Measurements from ENCODE around the gene KLHL24. TPM values are rescaled to one million over a fixed set of nuclear protein-coding genes. Genes with fewer than 3 reads are reported as not detected.
A peak's percentile ranks its signal among the peaks of the same experiment; 100 is the strongest.

Gene KLHL24
- total RNA-seq, 1 experiment from 2014 or later = 17.7 TPM

DNA sequence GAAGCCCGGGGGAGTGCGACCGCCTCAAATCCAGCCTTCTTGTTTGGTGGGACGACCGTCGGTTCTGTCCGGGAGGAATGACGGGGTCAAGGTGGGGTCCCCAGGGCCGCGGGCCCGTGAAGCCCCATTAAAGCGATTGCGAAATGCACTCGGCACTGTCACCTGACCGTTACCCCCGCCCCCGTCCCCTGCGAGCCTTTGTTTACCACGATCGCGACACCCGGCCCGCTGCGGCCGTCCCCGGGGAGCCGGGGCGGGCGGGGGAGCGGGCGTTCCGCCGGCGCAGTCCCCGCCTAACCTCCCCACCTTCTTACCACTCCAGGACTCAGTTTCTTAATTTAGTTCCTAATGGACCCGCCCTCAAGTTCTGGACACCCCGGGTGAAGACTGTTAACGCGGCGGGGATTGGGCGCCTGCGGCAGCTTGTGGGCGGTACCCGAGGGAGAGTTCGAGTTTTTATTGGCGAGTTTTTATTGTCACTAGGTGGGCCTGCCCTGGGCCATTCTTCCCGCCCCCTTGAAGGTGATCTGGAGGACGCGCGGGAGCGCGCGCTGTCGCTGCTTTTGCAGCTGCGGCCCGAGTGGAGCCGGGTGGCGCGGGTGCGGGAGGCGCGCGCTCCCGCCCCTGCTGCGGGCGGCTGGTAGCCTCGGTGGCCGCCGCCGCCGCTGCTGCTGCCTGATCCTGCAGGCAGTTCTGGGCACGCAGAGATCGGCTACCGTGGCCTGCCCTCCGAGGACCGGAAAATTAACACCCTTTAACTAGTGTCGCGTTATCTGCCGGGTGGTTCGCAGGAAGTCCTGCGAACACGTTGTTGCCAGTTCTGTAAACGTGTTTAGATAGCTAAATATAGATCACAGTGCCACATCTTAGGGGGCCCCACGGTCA is 1.0 kb downstream of the KLHL24 start:
- H2BK20ac ChIP-seq (ENCODE audit: low read depth, low read length, poor library complexity, severe bottlenecking) = no peak overlapping the region
- H3K18ac ChIP-seq (ENCODE audit: insufficient read length, low read depth, low read length) = no peak overlapping the region
- Mint-ChIP-seq H3K9me3 (no peaks in the 10 kb centered on the region), H3K4me1 (peaks cover 6 to 8% of the 10 kb centered on the region in 2 experiments; a peak in 3 of 4 replicates), H3K4me3 (peak overlapping the region; percentile 85 to 89), H3K36me3 (ENCODE audit: insufficient read depth in 1 of 3, low read depth in 3 of 3) (peaks cover 0 to 8% (median 0%) of the 10 kb centered on the region in 3 experiments; a peak in 2 of 7 replicates), H3K27me3 (ENCODE audit: low read depth) (no peaks in the 10 kb centered on the region), H3K27ac (peak overlapping the region; percentile 89 to 95 (median 93); a peak in 6 of 7 replicates)
- no peak overlapping the region for H3T11ph ChIP-seq (ENCODE audit: low read length)
- H3K4ac ChIP-seq (ENCODE audit: low read depth, low read length) = no peak overlapping the region
- no peaks in the 10 kb centered on the region for H3K79me1 ChIP-seq (ENCODE audit: insufficient read depth, low read depth, low read length, poor library complexity, severe bottlenecking)
- H3K79me2 ChIP-seq (ENCODE audit: insufficient read depth, low read length) = no peaks in the 10 kb centered on the region; the same call in 1 of the 2 replicates
- no peaks in the 10 kb centered on the region for H3K27me3 ChIP-seq (ENCODE audit: insufficient read depth, low read length)
- H3K9ac ChIP-seq (ENCODE audit: extremely low read depth, insufficient read length, low read length) = peak overlapping the region; percentile 92
- no peak overlapping the region for H2BK15ac ChIP-seq (ENCODE audit: low read depth, low read length)
- no peak overlapping the region for H3K27ac ChIP-seq (ENCODE audit: insufficient read length, low read depth, low read length)
- no peak overlapping the region for H3K23ac ChIP-seq (ENCODE audit: insufficient read length, low read depth, low read length)
- no CpG with 5 or more reads among the region's 84 CpGs for WGBS (ENCODE audit: extremely low coverage, insufficient read length, low lambda C conversion rate)
- DNase-seq = peak; percentile 98
- H3K56ac ChIP-seq (ENCODE audit: insufficient read length, low read depth, low read length) = no peak overlapping the region
- H4K91ac ChIP-seq (ENCODE audit: insufficient read length, low read depth, low read length) = no peak overlapping the region
- no peak overlapping the region for H2AK5ac ChIP-seq (ENCODE audit: insufficient read length, low read length)
- no peak overlapping the region for H2BK5ac ChIP-seq (ENCODE audit: insufficient read length, low read length)
- TF ChIP-seq, protein P1, sequence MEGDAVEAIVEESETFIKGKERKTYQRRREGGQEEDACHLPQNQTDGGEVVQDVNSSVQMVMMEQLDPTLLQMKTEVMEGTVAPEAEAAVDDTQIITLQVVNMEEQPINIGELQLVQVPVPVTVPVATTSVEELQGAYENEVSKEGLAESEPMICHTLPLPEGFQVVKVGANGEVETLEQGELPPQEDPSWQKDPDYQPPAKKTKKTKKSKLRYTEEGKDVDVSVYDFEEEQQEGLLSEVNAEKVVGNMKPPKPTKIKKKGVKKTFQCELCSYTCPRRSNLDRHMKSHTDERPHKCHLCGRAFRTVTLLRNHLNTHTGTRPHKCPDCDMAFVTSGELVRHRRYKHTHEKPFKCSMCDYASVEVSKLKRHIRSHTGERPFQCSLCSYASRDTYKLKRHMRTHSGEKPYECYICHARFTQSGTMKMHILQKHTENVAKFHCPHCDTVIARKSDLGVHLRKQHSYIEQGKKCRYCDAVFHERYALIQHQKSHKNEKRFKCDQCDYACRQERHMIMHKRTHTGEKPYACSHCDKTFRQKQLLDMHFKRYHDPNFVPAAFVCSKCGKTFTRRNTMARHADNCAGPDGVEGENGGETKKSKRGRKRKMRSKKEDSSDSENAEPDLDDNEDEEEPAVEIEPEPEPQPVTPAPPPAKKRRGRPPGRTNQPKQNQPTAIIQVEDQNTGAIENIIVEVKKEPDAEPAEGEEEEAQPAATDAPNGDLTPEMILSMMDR (conservative IDR thresholded peaks at IDR 0.05) = no peak
- H3K9me3 ChIP-seq (ENCODE audit: control insufficient read depth, low read depth, low read length) = no peaks in the 10 kb centered on the region
- H3K4me1 ChIP-seq (ENCODE audit: insufficient read depth, low read length) = no peaks in the 10 kb centered on the region
- no peak overlapping the region for H4K8ac ChIP-seq (replicated peaks; ENCODE audit: insufficient read length, low read depth, low read length)
- H3K4me2 ChIP-seq (ENCODE audit: insufficient read depth, insufficient read length, low read length) = peak overlapping the region; percentile 65
- no peaks in the 10 kb centered on the region for H3K23me2 ChIP-seq (ENCODE audit: insufficient read length, low read depth, low read length, poor library complexity, severe bottlenecking)
- H3K14ac ChIP-seq (ENCODE audit: insufficient read depth, low read length) = peak overlapping the region; percentile 28; the same call in 1 of the 2 replicates
- no peak overlapping the region for H4K5ac ChIP-seq (ENCODE audit: insufficient read length, low read depth, low read length)
- H2BK12ac ChIP-seq (ENCODE audit: insufficient read length, low read depth, low read length) = no peak overlapping the region
- no peak overlapping the region for H2AFZ ChIP-seq (ENCODE audit: low read length)
- no peaks in the 10 kb centered on the region for H4K20me1 ChIP-seq (ENCODE audit: control insufficient read depth, insufficient read depth, insufficient read length)
- no peak overlapping the region for H2BK120ac ChIP-seq (ENCODE audit: low read depth, low read length, poor library complexity, severe bottlenecking)

Data from H9 (cell line).